Fibroblast of lung (primary cell): ENCODE results near the gene IMMT.

Source experiments
- EZH2 ChIP-seq: IDR thresholded peaks from 2 replicates; pipeline ENCODE4 v1.5.1; 2012; ENCODE audit warnings: low read length, control low read depth, mild to moderate bottlenecking; ENCODE audit errors: missing control alignments
- TF ChIP-seq, protein P1 (sequence below), 2 donors: IDR thresholded peaks in 1 of 2; conservative IDR thresholded peaks in 1 of 2; 1 replicate in 1 of 2; 2 replicates in 1 of 2; pipeline ENCODE4 v1.5.1; 2011 to 2012; ENCODE audit warnings: low read length in 2 of 2, control low read depth in 1 of 2, inconsistent platforms in 1 of 2, low read depth in 1 of 2, mild to moderate bottlenecking in 1 of 2

DNA sequence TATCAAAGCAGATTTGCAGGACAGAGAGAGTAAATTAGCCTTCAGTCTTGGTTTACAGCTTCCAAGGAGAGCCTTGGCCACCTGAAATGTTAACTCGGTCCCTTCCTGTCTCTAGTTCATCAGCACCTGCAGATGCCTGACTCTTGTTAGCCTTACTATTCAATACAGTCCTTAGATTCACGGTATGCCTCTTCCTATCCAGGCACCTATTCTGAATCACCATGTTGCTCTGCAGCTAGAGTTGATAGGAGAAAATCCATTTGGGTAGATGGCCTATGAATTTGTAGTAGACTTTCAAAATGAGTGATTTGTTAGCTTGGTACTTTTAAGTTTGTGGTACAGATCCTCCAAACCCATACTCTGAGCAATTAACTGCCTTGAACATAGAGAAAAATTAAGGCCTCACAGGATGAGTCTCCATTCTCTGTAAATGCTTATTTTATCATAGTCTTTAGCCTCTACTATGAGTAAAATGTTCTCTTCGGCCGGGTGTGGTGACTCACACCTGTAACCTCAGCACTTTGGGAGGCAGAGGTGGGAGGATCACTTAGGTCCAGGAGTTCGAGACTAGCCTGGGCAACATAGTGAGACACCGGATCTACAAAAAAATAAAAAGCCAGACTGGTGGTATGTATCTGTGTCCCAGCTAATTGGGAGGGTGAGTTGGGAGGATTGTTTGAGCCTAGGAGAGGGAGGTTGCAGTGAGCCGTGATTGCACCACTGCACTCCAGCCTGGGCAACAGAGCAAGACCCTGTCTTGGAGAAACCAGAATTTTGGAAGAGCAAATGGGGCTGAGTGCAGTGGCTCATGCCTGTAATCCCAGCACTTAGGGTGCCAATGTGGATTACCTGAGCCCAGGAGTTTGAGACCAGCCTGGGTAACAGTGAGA, 56.3 kb downstream of the IMMT start:
- TF ChIP-seq, protein P1, sequence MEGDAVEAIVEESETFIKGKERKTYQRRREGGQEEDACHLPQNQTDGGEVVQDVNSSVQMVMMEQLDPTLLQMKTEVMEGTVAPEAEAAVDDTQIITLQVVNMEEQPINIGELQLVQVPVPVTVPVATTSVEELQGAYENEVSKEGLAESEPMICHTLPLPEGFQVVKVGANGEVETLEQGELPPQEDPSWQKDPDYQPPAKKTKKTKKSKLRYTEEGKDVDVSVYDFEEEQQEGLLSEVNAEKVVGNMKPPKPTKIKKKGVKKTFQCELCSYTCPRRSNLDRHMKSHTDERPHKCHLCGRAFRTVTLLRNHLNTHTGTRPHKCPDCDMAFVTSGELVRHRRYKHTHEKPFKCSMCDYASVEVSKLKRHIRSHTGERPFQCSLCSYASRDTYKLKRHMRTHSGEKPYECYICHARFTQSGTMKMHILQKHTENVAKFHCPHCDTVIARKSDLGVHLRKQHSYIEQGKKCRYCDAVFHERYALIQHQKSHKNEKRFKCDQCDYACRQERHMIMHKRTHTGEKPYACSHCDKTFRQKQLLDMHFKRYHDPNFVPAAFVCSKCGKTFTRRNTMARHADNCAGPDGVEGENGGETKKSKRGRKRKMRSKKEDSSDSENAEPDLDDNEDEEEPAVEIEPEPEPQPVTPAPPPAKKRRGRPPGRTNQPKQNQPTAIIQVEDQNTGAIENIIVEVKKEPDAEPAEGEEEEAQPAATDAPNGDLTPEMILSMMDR (conservative IDR thresholded peaks at IDR 0.05 in 1 of 2, IDR thresholded peaks at IDR 0.05 in 1 of 2; ENCODE audit: low read depth in 1 of 2, low read length in 2 of 2), result no peak
- no peak for TF ChIP-seq EZH2
